Osteoblast (primary cell): Measurements from ENCODE around the gene STEAP3. TPM values are rescaled to one million over a fixed set of nuclear protein-coding genes. Genes with fewer than 3 reads are reported as not detected.
A peak's percentile ranks its signal among the peaks of the same experiment; 100 is the strongest.

Source experiments
- DNase-seq: peaks from one replicate; pipeline ENCODE4 v3.0.0; 2011; ENCODE audit warnings: low spot score, mixed read lengths; ENCODE audit not compliant: insufficient read length; ENCODE audit errors: missing footprints
- H2AFZ ChIP-seq: 2 replicates; pipeline ENCODE4 v1.6.0; 2011; ENCODE audit warnings: mild to moderate bottlenecking, low read length
- H3K27ac ChIP-seq: 2 replicates; pipeline ENCODE4 v1.5.1; 2011; ENCODE audit warnings: mild to moderate bottlenecking, low read depth, low read length, moderate library complexity
- H3K27me3 ChIP-seq: 2 replicates; pipeline ENCODE4 v1.6.0; 2012; ENCODE audit warnings: mild to moderate bottlenecking, control low read depth, inconsistent platforms, low read length, moderate library complexity; ENCODE audit not compliant: insufficient read depth
- H3K36me3 ChIP-seq: 2 replicates; pipeline ENCODE4 v1.5.1; 2011; ENCODE audit warnings: mild to moderate bottlenecking, low read length, control low read depth, moderate library complexity; ENCODE audit not compliant: insufficient read depth
- H3K4me1 ChIP-seq: 2 replicates; pipeline ENCODE4 v1.5.1; 2011; ENCODE audit warnings: mild to moderate bottlenecking, low read length, control low read depth, moderate library complexity; ENCODE audit not compliant: insufficient read depth
- H3K4me2 ChIP-seq: 2 replicates; pipeline ENCODE4 v1.6.0; 2011; ENCODE audit warnings: mild to moderate bottlenecking, low read length; ENCODE audit not compliant: insufficient read depth
- H3K4me3 ChIP-seq: fragments of 200-600 bp; sonication (generic); 3 replicates; pipeline ENCODE4 v1.5.1; 2012; ENCODE audit warnings: mild to moderate bottlenecking, low read length, inconsistent platforms; ENCODE audit not compliant: insufficient read depth
- H3K79me2 ChIP-seq: 2 replicates; pipeline ENCODE4 v1.6.0; 2012; ENCODE audit warnings: mild to moderate bottlenecking, low read length, control low read depth, inconsistent platforms; ENCODE audit not compliant: insufficient read depth
- H3K9me3 ChIP-seq: 2 replicates; pipeline ENCODE4 v1.5.1; 2011; ENCODE audit warnings: low read depth, low read length, control low read depth
- H4K20me1 ChIP-seq: 2 replicates; pipeline ENCODE4 v1.6.0; 2012; ENCODE audit warnings: mild to moderate bottlenecking, low read length, control low read depth; ENCODE audit not compliant: insufficient read depth
- total RNA-seq: library from RNA; depleted of rRNA; stranded (reverse); fragments of >200 nt; gene quantifications from 2 replicates; pipeline ENCODE4 v1.2.3, GENCODE V29; 2012
- TF ChIP-seq, protein P1 (sequence below): IDR thresholded peaks from 2 replicates; pipeline ENCODE4 v1.5.1; 2011; ENCODE audit warnings: mild to moderate bottlenecking, low read depth, low read length, moderate library complexity; ENCODE audit errors: extremely low read depth

Gene STEAP3
- total RNA-seq, 1 donor, result 40.9 TPM

- Histone ChIP-seq H3K36me3 (no peaks in the 10 kb centered on the region), H3K27me3 (peaks cover 13% of the 10 kb centered on the region), H3K27ac (no peak overlapping the region), H4K20me1 (peaks cover 3% of the 10 kb centered on the region), H3K79me2 (no peaks in the 10 kb centered on the region), H3K4me3 (no peak overlapping the region), H3K9me3 (no peaks in the 10 kb centered on the region), H3K4me1 (no peaks in the 10 kb centered on the region), H2AFZ (no peak overlapping the region), H3K4me2 (no peak overlapping the region)
- DNase-seq, result peak; percentile 34
- TF ChIP-seq, protein P1, sequence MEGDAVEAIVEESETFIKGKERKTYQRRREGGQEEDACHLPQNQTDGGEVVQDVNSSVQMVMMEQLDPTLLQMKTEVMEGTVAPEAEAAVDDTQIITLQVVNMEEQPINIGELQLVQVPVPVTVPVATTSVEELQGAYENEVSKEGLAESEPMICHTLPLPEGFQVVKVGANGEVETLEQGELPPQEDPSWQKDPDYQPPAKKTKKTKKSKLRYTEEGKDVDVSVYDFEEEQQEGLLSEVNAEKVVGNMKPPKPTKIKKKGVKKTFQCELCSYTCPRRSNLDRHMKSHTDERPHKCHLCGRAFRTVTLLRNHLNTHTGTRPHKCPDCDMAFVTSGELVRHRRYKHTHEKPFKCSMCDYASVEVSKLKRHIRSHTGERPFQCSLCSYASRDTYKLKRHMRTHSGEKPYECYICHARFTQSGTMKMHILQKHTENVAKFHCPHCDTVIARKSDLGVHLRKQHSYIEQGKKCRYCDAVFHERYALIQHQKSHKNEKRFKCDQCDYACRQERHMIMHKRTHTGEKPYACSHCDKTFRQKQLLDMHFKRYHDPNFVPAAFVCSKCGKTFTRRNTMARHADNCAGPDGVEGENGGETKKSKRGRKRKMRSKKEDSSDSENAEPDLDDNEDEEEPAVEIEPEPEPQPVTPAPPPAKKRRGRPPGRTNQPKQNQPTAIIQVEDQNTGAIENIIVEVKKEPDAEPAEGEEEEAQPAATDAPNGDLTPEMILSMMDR, result no peak
Observed at GRCh38 chr2:119212139-119212800, 11.4 kb upstream of the STEAP3 start.

GRCh38 chr2:119214453-119215037 lies 9.1 kb upstream of the STEAP3 start:
- TF ChIP-seq, protein P1, result no peak
- Histone ChIP-seq H3K4me3 (no peak overlapping the region), H3K9me3 (no peaks in the 10 kb centered on the region), H2AFZ (no peak overlapping the region), H3K27me3 (peaks cover 6% of the 10 kb centered on the region), H3K27ac (no peak overlapping the region), H3K4me1 (no peaks in the 10 kb centered on the region), H4K20me1 (no peaks in the 10 kb centered on the region), H3K79me2 (no peaks in the 10 kb centered on the region), H3K36me3 (no peaks in the 10 kb centered on the region), H3K4me2 (no peak overlapping the region)
- no peak for DNase-seq

- Histone ChIP-seq H4K20me1 (no peaks in the 10 kb centered on the region), H3K9me3 (no peaks in the 10 kb centered on the region), H2AFZ (no peak overlapping the region), H3K4me3 (no peak overlapping the region), H3K79me2 (no peaks in the 10 kb centered on the region), H3K27me3 (peaks cover 2% of the 10 kb centered on the region), H3K27ac (no peak overlapping the region), H3K4me2 (no peak overlapping the region), H3K4me1 (peaks cover 7% of the 10 kb centered on the region), H3K36me3 (no peaks in the 10 kb centered on the region)
- DNase-seq, result no peak
- TF ChIP-seq, protein P1, result no peak
Observed at GRCh38 chr2:119216994-119217393, 6.6 kb upstream of the STEAP3 start.

- no peak overlapping the region for H2AFZ ChIP-seq
- peak; percentile 94 for DNase-seq
- H3K4me2 ChIP-seq, result no peak overlapping the region
Observed at GRCh38 chr2:119218478-119219064, 5.1 kb upstream of the STEAP3 start.

More at GRCh38 chr2:119218478-119219064, 5.1 kb upstream of the STEAP3 start:
- no peaks in the 10 kb centered on the region for H4K20me1 ChIP-seq
- no peaks in the 10 kb centered on the region for H3K36me3 ChIP-seq
- H3K4me1 ChIP-seq, result peaks cover 7% of the 10 kb centered on the region
- no peaks in the 10 kb centered on the region for H3K79me2 ChIP-seq
- TF ChIP-seq, protein P1, result peak; percentile 64
- H3K9me3 ChIP-seq, result no peaks in the 10 kb centered on the region
- no peak overlapping the region for H3K27ac ChIP-seq
- H3K27me3 ChIP-seq, result peaks cover 2% of the 10 kb centered on the region
- H3K4me3 ChIP-seq, result no peak overlapping the region
